ENCODE measurements around the gene BABAM2. TPM values are rescaled to one million over a fixed set of nuclear protein-coding genes. Genes with fewer than 3 reads are reported as not detected.

BABAM2 gene
- total RNA-seq, 1 experiment from 2014 or later = 46.1 TPM

GRCh38 chr2:27884601-27885000 is 5.9 kb upstream of the BABAM2 start:
- no TSS peak for BruUV-seq (replicated peaks)
- Histone ChIP-seq H3K27me3 (ENCODE audit: insufficient read depth, low read depth) (no peaks in the 10 kb centered on the region), H3K79me2 (ENCODE audit: low read depth) (peaks cover 16% of the 10 kb centered on the region), H3K4me3 (no peak overlapping the region), H3F3A (ENCODE audit: insufficient read depth, low read depth) (no peaks in the 10 kb centered on the region), H3K9me2 (ENCODE audit: insufficient read depth) (no peaks in the 10 kb centered on the region), H3K4me2 (no peak overlapping the region), H3K36me3 (ENCODE audit: low read depth) (no peaks in the 10 kb centered on the region), H2AFZ (no peak overlapping the region), H3K4me1 (replicated peaks; ENCODE audit: insufficient read depth) (peaks cover 26% of the 10 kb centered on the region), H3K27ac (no peak overlapping the region), H3K9me3 (ENCODE audit: insufficient read depth, low read depth) (no peaks in the 10 kb centered on the region), H4K20me1 (ENCODE audit: insufficient read depth) (no peaks in the 10 kb centered on the region)
- intact Hi-C loops (cut with micrococcal nuclease; ENCODE audit: unreplicated experiment) = no loop called here
- DNase-seq = no peak
- ChIA-PET POLR2A (ENCODE audit: unreplicated experiment) (no interaction called here), CTCF (interaction anchor here (0.9 kb wide), 1 partner anchor 13 kb away, joined by 5 read pairs; no protein-coding TSS in a partner anchor)
- TF ChIP-seq CTCF (conservative IDR thresholded peaks at IDR 0.05) (no peak), EZH2 (IDR thresholded peaks at IDR 0.05; ENCODE audit: low read depth) (no peak)

GRCh38 chr2:27885234-27885633 is 5.3 kb upstream of the BABAM2 start:
- POLR2A ChIA-PET (ENCODE audit: unreplicated experiment) = no interaction called here
- H2AFZ ChIP-seq = no peak overlapping the region
- no peak overlapping the region for H3K4me3 ChIP-seq
- no peaks in the 10 kb centered on the region for H3K9me2 ChIP-seq (ENCODE audit: insufficient read depth)
- no peak overlapping the region for H3K27ac ChIP-seq
- no peaks in the 10 kb centered on the region for H3K9me3 ChIP-seq (ENCODE audit: insufficient read depth, low read depth)
- BruUV-seq (replicated peaks) = no TSS peak
- CTCF ChIA-PET = interaction anchor here (0.9 kb wide), 1 partner anchor 13 kb away, joined by 5 read pairs; no protein-coding TSS in a partner anchor
- H3F3A ChIP-seq (ENCODE audit: insufficient read depth, low read depth) = no peaks in the 10 kb centered on the region
- no peaks in the 10 kb centered on the region for H4K20me1 ChIP-seq (ENCODE audit: insufficient read depth)
- H3K79me2 ChIP-seq (ENCODE audit: low read depth) = peaks cover 21% of the 10 kb centered on the region
- no peaks in the 10 kb centered on the region for H3K27me3 ChIP-seq (ENCODE audit: insufficient read depth, low read depth)
- no peak for TF ChIP-seq CTCF (conservative IDR thresholded peaks at IDR 0.05)
- no peak for TF ChIP-seq EZH2 (IDR thresholded peaks at IDR 0.05; ENCODE audit: low read depth)
- H3K4me2 ChIP-seq = no peak overlapping the region
- peaks cover 26% of the 10 kb centered on the region for H3K4me1 ChIP-seq (replicated peaks; ENCODE audit: insufficient read depth)
- no peaks in the 10 kb centered on the region for H3K36me3 ChIP-seq (ENCODE audit: low read depth)
- intact Hi-C loops (cut with micrococcal nuclease; ENCODE audit: unreplicated experiment) = no loop called here
- DNase-seq = no peak

- Histone ChIP-seq H3K27ac (no peak overlapping the region), H4K20me1 (ENCODE audit: insufficient read depth) (no peaks in the 10 kb centered on the region), H3K4me1 (replicated peaks; ENCODE audit: insufficient read depth) (peaks cover 26% of the 10 kb centered on the region), H3K36me3 (ENCODE audit: low read depth) (no peaks in the 10 kb centered on the region), H3K79me2 (ENCODE audit: low read depth) (peaks cover 21% of the 10 kb centered on the region), H3K4me2 (no peak overlapping the region), H3F3A (ENCODE audit: insufficient read depth, low read depth) (no peaks in the 10 kb centered on the region), H3K9me2 (ENCODE audit: insufficient read depth) (no peaks in the 10 kb centered on the region), H3K9me3 (ENCODE audit: insufficient read depth, low read depth) (no peaks in the 10 kb centered on the region), H3K27me3 (ENCODE audit: insufficient read depth, low read depth) (no peaks in the 10 kb centered on the region), H2AFZ (no peak overlapping the region), H3K4me3 (no peak overlapping the region)
- ChIA-PET POLR2A (ENCODE audit: unreplicated experiment) (interaction anchor here (0.5 to 0.7 kb wide), 2 partner anchors 113 to 522 kb away, joined by 4 to 7 read pairs; no protein-coding TSS in a partner anchor), CTCF (interaction anchor here (0.9 kb wide), 1 partner anchor 14 kb away, joined by 5 read pairs; no protein-coding TSS in a partner anchor)
- intact Hi-C loops (cut with micrococcal nuclease; ENCODE audit: unreplicated experiment) = no loop called here
- BruUV-seq (replicated peaks) = no TSS peak
- TF ChIP-seq EZH2 (IDR thresholded peaks at IDR 0.05; ENCODE audit: low read depth) (no peak), CTCF (conservative IDR thresholded peaks at IDR 0.05) (no peak)
- DNase-seq = no peak
Observed at GRCh38 chr2:27885661-27886060, 4.9 kb upstream of the BABAM2 start.
